Activated T-helper 17 cell treated with anti-CD3 and anti-CD28 coated beads, Interleukin-2, amount 50 U/mL, for 72 hours (primary cell): ENCODE results near the gene DNM3. TPM values are rescaled to one million over a fixed set of nuclear protein-coding genes. Genes with fewer than 3 reads are reported as not detected.

Source experiments
- total RNA-seq, 2 donors: library from RNA; stranded (reverse); gene quantifications; one replicate each; pipeline ENCODE4 v1.2.3, GENCODE V29; 2022

Gene DNM3
- total RNA-seq, 2 donors from 2014 or later: 3.0 to 5.8 TPM

Other genes starting within 250 kb of the DNM3 start
- under 1 TPM in 1 of 2 donors, not detected in 1; 0.11 TPM for gene MYOCOS, start 219.3 kb upstream of the DNM3 start, total RNA-seq
- gene MYOC, start 188.8 kb upstream of the DNM3 start, total RNA-seq: not detected
- 10 to 100 TPM; 14.4 to 16.3 TPM for gene VAMP4, start 99.4 kb upstream of the DNM3 start, total RNA-seq
- 10 to 100 TPM; 77.7 to 83.1 TPM for gene METTL13, start 59.8 kb upstream of the DNM3 start, total RNA-seq